Breast epithelium (tissue), 3 donors: Measurements from ENCODE around the gene RBM26.

Source experiments
- POLR2A ChIP-seq: fragments of 450-650 bp; IDR thresholded peaks from one replicate; pipeline ENCODE4 v1.6.1; 2016; ENCODE audit warnings: antibody characterized with exemption, mild to moderate bottlenecking, moderate library complexity
- TF ChIP-seq, protein P1 (sequence below), 3 donors: fragments of 450-650 bp; IDR thresholded peaks; one replicate each; pipeline ENCODE4 v1.5.1; 2016 to 2017; ENCODE audit warnings: antibody characterized with exemption in 3 of 3, mild to moderate bottlenecking in 3 of 3, moderate library complexity in 3 of 3

GRCh38 chr13:79341202-79341601 is 64.9 kb downstream of the RBM26 start:
- TF ChIP-seq, protein P1, sequence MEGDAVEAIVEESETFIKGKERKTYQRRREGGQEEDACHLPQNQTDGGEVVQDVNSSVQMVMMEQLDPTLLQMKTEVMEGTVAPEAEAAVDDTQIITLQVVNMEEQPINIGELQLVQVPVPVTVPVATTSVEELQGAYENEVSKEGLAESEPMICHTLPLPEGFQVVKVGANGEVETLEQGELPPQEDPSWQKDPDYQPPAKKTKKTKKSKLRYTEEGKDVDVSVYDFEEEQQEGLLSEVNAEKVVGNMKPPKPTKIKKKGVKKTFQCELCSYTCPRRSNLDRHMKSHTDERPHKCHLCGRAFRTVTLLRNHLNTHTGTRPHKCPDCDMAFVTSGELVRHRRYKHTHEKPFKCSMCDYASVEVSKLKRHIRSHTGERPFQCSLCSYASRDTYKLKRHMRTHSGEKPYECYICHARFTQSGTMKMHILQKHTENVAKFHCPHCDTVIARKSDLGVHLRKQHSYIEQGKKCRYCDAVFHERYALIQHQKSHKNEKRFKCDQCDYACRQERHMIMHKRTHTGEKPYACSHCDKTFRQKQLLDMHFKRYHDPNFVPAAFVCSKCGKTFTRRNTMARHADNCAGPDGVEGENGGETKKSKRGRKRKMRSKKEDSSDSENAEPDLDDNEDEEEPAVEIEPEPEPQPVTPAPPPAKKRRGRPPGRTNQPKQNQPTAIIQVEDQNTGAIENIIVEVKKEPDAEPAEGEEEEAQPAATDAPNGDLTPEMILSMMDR (IDR thresholded peaks at IDR 0.05) = no peak
- no peak for TF ChIP-seq POLR2A
